AG08395 (cell line): ENCODE data around the gene PPARD.
"Not testable (repeated sequence)": the region's sequence is repeated elsewhere in the genome, so short reads cannot be mapped to it uniquely, and the experiment has no call there.

Source experiments
- DNase-seq: peaks from one replicate; pipeline ENCODE4 v3.0.0; 2012; ENCODE audit warnings: mixed read lengths, low spot score

The PPARD gene

GRCh38 chr6:35406711-35407485 is 64.5 kb downstream of the PPARD start:
- no peak for DNase-seq

GRCh38 chr6:35409245-35409644 is 66.9 kb downstream of the PPARD start:
- no peak for DNase-seq

GRCh38 chr6:35410131-35410530 is 67.8 kb downstream of the PPARD start:
- DNase-seq: no peak

GRCh38 chr6:35411066-35411465 is 68.7 kb downstream of the PPARD start:
- no peak for DNase-seq

- DNase-seq: no peak
These were observed 69.7 kb downstream of the PPARD start for GRCh38 chr6:35412102-35412501.

- no peak for DNase-seq
These were observed 71.6 kb downstream of the PPARD start for GRCh38 chr6:35413911-35414310.

- peak; percentile 95 for DNase-seq
These were observed 72.9 kb downstream of the PPARD start for GRCh38 chr6:35415065-35415891.

GRCh38 chr6:35417979-35418661 is 75.8 kb downstream of the PPARD start:
- DNase-seq: no peak

- peak; percentile 37 for DNase-seq
These were observed 77.1 kb downstream of the PPARD start for GRCh38 chr6:35419417-35419816.

GRCh38 chr6:35419961-35420360 is 77.6 kb downstream of the PPARD start:
- DNase-seq: no peak

- DNase-seq: peak; percentile 87
These were observed 82.9 kb downstream of the PPARD start for GRCh38 chr6:35425284-35425683.

GRCh38 chr6:35426074-35426473 is 83.7 kb downstream of the PPARD start:
- DNase-seq: no peak

- DNase-seq: no peak
These were observed 85.1 kb downstream of the PPARD start for GRCh38 chr6:35427435-35427834.

GRCh38 chr6:35427851-35428321 is 85.5 kb downstream of the PPARD start:
- peak; percentile 43 for DNase-seq

GRCh38 chr6:35428421-35429149 is 86.2 kb downstream of the PPARD start:
- DNase-seq: no peak

GRCh38 chr6:35429463-35429862 is 87.1 kb downstream of the PPARD start:
- no peak for DNase-seq

- no peak for DNase-seq
These were observed 89.9 kb downstream of the PPARD start for GRCh38 chr6:35432291-35432690.

GRCh38 chr6:35432702-35433101 is 90.3 kb downstream of the PPARD start:
- not testable (repeated sequence) for DNase-seq

GRCh38 chr6:35435074-35435837 is 92.9 kb downstream of the PPARD start:
- DNase-seq: no peak

- no peak for DNase-seq
These were observed 93.9 kb downstream of the PPARD start for GRCh38 chr6:35436071-35436857.
